Embryonic facial prominence (tissue), 1 donor: ENCODE data around the gene TSPAN7.

Experiments used
- DNase-seq: peaks from one replicate; pipeline ENCODE4 v3.0.0-alpha.2; 2016; ENCODE audit errors: extremely low spot score

Gene TSPAN7

DNA sequence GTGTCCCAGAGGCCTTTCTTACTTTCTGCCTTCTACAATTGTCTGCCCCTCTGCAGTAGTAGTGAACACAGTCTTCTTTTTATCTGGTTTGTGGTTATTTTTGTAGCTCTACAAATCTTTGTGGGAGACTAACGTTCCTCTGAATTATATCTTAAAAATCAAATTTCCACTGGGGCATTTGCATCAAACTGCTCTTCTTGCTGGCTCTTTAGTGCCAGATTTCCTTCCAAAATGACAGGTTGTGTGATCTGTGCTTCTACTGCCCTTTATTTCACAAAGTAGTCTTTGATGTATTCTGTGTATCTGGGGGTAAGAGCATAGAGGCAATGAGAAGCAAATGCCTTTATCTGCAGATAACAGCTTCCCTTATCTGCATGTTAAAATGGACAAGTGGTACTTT lies 34.5 kb downstream of the TSPAN7 start:
- DNase-seq: no peak

DNA sequence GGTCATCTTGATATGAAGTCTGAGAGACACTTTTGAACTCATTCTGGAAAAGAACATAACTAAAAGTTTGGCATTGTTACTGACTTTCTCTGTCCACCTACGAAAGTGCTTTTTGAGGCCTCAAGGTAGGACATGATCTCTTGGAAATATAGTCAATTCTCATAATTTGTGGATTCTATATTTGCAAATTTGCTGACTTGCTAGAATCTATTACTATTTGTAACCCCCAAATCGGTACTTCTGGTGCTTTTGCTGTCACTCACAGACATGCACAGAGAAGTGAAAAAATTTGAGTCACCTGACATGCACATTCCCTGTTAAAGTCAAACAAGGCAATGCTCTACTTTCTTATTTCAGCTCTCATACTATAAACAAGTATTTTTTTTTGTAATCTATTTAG lies 35.6 kb downstream of the TSPAN7 start:
- no peak for DNase-seq

DNA sequence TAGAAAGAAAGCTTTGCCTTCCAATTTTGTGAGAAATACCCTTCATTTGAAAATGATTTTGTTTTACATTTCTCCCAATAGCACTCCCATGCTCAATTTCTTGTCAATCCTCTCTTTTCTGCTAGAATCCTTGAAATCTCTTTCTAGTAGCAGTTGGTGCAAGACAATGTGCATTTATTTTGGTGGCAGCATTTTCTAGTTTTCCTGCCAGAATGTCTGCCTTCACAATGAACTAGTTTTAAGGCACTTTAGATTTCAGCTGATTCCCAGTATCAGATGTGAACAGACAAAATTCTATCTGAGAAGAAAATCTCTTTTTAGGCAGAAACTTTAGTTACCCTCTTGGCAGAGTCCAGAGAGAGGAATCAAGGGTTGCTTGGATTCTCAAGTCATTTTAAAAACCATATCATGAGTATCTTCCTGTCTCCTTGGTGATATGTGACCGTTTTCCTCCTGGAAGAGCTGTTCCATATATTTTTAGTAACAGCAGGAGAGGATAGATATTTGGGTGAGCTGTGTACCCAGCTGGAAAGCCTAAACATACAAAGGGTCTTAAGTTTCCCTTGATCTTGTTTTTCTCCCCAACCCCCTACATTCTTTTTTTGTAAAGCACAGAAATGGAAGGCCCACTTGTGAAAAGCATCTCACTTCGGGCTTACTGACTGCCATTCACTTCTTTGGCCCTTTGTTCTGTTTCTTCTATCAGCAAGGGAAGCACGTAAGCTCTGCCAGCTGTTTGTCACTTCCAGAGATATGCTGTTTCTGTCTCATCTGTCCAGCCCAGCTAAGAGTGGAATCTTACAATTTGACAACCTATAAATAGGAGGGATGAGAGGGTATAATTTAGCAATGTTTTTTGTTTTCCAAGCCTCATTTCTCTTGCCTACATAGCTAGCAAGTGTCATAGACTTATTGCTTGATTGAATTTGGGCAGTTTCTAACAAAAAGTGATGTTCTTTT lies 38.7 kb downstream of the TSPAN7 start:
- no peak for DNase-seq

DNA sequence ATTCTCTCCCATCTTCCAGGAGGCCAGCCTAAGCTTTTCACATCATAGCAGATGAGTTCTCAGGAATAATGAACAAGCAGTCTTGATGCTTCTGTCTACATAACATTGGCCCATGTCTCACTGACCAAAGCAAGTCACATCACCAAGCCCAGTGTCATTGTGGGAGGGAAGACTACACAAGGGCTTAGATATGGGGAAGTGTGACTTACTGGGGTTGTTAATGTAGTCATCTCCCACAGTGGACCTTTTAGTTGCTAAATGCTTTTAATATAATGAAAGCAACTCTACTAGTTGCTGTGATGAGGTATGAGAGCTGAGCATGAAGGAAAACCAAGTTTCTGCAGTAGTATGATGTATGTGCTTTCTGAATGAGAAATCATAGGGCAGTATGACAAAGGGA lies 40.5 kb downstream of the TSPAN7 start:
- DNase-seq: no peak

DNA sequence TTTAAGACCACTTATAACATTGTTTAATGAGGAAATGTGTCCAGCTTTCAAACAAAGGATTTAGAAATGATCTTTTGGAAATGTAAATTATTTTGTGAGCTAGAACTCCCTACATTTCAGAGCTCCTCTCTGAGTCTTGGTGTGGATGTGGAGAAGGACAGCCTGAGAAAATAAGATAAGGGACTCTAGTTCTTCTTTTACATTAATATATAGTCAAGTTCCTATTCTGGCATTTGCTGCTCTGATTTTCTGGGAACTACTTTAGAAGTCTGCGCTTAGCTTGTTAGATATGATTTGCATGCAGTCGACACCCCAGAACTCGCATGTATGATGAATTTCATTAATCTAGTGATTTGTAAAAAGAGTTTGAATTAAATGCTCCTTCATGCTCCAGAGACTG lies 45.5 kb downstream of the TSPAN7 start:
- no peak for DNase-seq

DNA sequence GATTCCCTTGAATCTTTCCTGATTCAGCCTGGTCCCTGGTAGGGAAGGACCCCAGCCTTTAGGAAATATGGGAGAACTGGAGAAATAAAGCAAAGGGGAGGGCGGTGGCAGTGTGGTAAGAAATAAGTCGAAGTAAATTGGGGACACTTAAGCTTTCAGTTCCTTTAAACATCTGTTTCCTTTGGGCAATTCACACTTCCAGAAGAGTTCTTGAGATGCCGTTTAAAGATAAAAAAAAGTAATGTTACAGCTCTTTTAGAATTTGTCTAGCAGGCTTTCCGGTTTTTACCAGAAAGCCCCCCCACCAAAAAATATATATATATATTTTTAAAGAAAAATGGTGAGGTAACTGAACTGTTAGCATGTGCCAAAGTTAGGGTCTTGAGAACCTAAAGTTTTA lies 46.6 kb downstream of the TSPAN7 start:
- DNase-seq: no peak

DNA sequence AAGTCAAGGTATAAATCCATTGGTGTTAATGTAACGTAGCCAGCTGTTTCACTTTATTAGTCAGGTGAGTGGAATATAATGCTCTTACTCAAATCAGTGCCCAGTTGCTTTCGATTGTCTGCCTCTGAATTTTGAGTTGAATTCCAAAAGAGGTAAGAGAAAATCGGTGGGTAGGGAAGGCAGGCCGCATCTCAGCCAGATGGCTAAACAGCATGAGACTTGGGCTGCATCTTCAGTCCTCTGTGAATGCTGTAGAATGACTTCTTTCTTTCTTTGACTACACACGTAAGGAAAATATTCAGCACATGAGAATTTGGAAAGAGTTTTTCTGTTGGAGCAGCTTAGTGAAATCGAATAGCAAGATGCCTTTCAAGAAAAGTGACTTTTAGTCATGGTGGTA lies 49.5 kb downstream of the TSPAN7 start:
- no peak for DNase-seq

DNA sequence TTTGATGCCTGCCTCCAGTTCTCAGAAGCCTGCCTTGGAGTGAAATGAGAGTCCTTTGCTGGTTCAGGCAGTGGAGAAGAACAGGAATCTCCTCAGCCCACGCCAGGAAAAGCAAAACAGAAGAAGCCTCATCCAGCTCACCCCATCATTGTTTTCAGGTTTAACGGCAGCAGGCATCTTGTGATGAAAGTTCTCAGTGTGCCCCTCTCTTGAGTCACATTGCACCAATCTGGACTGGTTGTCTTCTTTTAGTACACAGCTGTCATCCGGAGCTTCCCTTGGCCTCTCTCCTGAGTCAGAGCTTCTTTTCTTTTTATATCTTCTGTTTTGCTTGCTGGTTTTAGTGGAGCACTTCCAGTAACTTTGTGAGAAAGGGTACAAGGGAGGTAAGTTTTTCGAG lies 50.9 kb downstream of the TSPAN7 start:
- DNase-seq: no peak

DNA sequence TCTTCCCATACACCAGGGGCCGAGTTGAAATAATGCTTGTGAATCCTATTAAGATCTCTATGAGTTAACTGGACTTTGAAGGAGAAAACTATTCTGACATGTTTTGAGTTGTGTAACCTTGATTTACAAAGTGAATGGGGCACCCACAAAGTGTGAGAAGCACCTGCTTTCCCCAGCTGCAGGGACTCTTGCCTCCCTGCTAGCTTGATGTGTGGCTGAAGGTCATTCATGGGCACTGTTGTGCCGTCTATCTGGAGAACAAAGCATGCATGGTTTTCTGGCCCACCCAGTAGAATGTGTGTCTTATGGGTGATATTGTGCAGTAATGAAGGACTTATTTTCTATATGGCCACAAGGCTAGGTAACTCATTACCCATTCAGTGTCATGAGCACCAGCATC lies 53.1 kb downstream of the TSPAN7 start:
- DNase-seq: no peak

DNA sequence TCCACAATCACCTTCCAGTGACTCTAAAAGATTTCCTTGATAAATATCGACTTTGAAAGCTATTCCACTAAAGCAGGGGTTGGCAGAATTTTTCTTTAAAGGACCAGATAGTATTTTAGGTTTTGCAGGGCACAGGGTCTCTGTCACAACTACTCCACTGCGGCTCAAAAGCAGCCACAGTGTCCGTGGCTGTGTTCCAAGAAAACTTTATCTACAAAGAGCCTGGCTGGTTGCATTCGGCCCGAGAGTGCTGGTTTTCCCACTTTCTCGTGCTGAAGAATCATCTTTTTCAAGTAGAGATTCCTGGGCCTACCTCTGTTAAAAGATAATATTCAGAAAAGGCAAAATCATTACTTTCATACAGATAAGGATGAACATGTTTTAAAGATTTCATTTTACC lies 55.6 kb downstream of the TSPAN7 start:
- DNase-seq: no peak

DNA sequence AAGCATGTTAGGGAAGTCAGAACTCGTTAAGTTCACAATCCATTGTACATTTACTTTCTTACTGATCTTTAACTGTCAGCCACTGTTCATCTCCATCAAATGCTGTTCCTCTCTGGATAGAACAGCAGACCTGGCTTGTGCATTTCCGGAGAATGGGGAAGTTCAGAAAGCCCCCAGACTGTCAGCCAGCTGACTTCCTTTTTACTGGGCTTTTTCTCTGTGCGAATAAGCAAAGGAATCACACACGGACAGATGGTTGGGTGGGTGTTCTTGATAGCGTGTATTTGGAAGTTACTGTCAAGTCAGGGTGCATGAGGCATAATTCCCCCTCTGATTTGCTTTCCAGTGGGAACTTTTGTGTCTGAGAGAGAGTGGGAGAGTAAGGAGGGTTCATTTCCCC lies 56.8 kb downstream of the TSPAN7 start:
- no peak for DNase-seq

DNA sequence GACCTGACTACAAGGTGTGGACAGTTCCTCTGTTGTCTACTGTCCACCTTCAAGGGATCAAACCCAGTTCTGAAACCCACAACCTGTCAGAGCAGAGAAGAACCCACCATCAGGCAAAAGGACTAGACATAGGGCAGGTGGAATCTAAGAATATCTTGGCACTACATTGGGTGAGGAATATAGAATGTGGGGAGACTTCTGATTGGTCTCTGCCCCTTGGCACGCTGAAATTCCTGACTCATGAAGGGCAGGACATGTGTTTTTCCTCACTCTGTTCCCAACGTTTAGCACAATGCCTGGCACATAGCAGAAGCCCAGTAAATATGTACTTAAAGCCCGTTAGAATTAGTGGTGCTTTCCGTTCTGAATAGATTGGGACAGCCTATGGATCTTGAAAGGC lies 59.3 kb downstream of the TSPAN7 start:
- no peak for DNase-seq

DNA sequence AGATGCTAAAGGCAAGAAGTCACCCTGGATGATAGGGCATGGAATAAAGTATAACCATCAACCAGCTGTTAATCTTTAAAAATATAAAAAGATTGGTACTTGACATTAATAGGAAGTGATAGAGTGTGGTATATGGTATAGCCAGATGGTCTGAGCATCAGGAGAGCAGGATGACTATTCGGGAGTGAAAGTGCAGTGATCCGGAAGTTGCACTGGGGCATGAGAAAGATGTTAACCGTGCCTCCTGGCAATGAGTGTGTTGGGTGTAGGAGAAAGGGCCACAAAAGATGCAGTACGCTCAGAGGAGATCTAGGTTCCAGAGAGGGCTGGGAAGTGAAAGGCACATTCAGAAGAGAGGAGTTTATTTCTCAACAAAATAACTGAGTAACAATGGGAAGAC lies 65.0 kb downstream of the TSPAN7 start:
- DNase-seq: no peak

DNA sequence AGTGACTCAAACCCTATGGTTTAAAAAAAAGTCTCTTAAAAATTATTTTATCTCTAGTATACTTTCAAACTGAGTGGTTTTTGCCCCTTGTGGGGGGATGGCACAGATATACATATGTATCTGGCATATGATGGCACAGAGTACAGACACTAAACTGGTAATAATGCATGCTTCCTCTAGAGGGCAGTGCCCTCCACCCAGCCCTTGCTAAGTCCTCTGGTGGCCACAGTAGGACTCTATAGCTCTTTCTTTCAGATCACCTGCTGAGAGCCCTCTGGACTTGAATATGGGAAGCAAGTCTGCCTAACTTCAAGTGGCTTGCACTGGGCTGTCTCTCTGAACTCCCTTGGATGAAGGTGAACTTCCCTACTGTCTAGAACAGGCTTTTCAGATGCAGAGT lies 66.3 kb downstream of the TSPAN7 start:
- DNase-seq: no peak

DNA sequence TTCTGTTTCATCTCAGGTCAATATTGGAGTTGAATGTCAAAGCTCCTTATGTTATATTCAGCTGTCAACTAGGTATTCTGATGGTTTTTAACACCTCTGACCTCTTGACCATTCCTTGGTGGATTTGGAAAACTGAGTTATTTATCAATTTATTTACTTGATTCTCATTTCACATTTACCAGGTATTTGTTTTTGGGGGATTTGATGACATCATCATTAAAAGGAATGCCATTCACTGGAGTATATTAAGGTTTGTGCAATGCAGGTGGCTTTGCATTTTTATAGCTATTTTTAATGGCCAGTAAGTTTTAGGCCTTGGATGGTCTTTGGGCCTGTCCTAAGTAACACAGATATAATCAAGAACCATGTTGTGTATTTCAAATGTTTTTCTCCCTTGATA lies 67.2 kb downstream of the TSPAN7 start:
- DNase-seq: no peak

DNA sequence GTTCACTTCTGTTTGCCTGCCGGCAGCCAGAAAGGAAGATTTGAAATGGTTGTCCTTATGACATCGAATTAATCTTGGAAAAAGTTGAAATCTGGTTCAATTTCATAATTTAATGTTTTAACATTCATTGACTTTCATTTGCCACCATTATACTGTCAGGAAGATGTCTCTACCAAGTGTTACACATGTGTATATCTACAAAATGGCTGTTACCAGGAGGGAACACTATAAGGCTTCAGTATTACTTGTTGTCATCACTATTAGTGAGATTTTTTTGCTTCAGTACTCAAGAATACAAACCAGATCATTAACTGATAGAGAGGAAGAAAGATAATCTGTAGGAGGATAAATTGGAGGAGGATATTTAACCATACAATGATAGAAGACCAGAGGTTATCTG lies 71.2 kb downstream of the TSPAN7 start:
- DNase-seq: no peak

DNA sequence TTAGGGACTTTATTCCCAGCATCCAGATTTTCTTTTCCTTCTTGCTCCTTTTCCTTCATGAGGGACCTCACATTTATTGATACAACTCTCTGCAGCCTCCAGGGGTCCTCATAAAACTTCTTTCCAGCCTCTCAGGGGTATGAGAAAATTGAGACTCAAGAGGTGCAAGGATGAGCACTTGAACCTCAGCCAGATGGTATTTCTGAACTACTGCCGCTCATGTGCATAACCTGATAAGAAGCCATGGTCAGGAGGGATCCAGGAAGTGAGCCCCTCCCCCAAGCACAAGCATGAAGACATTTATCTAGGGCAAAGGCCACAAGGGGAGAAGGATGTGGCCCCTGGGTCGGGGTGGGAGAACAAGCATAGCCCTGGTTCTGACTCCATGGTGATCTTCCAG lies 73.3 kb downstream of the TSPAN7 start:
- no peak for DNase-seq

DNA sequence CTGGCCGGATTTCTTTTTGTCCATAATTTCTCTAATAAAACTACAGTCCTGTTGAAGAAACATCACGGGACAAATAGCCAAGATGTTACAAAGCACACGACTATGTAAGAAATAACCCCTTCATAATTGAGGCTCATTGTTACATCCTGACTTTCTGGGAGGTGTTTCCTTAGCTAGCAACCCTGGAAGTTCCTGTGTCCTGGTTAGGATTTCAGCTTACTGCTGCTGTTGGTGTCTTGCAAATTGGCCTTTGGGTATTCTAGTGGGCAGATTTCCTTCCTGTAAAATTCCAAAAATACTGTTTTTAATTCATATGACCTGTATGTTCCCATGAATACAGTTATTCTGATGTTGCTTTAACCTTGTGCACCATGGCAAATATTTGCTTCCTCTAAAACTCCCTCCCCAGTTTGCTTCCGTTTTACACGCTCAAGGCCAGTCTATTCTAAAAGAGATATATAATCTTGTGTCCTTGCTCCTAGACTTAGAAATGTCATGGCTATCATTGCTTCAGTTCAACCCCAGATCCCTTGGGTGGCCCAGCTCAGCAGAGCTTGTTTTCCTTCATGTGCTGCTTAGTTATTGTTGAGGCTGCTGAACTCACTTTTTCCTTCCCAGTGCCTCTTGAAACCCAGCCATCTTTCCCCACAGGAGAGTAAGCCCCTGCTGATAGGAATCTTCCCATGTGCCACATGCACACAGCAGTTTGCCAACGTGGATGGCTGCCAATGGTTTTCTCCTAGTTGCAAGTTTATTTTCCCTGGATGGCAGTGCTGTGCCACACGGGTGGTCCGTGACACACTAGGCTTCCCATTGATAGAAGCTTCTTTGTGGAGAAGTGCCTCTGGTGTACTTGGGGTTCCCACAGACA lies 75.8 kb downstream of the TSPAN7 start:
- DNase-seq: no peak

DNA sequence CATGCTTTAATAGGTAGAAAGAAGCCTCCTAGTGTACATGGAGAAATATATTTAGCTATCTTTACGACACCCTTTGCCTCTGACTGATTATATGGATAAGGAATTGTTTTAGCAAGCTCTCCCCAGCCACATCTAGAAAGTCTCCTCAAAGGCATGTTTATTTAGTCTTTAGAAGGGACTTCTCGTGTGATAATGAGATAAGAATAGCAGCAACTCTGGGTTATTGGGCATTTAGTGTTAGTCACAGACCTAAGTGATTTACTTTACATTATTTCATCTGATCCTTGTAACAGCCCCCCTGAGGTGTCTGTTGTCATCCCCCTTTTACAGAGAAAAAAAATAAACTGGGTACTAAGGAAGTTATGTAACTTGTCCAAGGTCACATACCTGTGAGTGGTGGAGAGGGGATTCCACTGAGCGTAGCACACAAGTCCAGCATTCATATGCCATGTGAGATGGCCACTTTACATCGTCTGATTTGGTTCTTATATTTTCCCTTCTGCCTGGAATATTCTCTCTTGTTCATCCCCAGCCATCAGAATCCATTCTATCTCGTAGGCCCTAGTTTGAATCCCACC lies 77.7 kb downstream of the TSPAN7 start:
- DNase-seq: no peak

DNA sequence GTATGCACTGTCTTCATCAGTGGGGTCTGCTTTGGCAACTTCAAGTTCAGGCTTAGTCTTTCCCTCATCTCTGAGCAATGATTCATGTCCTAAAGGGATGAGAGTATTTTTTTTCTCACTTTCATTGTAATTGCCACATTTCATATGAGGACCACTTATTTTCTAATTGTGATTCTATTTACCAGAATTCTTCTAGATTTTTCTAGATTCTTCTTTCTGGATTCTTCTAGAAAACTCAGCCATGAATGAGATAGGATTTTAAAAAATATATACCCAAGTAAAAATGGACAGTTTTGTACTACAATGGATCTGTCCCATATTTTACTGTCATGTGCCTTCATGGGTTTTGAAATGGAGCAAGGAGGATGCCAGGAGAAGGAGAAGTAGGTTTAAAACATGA lies 78.4 kb downstream of the TSPAN7 start:
- no peak for DNase-seq

DNA sequence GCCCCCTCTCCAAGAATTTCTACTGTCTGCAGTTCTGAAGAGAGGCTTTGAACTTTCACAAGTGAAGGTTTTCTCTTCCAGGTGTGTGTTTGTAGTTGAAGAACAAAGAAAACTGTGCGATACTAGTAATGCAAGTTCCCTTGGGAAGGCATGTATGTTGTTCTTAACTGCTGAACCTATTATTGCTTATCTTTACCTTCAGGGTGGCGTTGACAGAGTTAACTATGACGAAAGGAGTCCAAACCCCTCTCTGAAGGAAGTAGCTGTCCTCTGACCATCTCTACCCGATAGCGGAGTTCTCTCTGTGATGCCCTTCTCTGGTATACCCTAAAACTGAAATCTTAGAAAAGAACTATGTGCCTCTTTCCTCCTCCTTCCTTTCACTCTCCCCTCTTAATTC lies 79.9 kb downstream of the TSPAN7 start:
- no peak for DNase-seq

DNA sequence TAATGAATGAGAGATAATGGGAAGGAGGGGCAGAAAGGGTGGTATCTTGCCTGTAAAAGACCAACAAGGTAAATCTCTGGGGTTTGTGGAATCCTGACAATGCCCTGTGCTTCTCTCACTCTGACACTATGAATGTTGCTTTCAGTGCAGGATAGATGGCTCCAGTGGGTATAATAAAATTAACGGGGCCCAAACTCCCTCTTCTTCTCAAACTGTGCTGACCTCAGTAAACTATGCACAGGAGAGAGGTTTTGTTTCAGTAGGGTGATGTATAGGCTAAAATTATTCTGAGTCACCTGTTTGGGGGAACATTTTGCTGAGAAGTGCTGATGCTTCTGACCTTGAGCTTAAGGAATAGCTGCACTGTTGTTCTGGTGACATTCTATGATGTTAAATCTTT lies 82.6 kb downstream of the TSPAN7 start:
- no peak for DNase-seq

DNA sequence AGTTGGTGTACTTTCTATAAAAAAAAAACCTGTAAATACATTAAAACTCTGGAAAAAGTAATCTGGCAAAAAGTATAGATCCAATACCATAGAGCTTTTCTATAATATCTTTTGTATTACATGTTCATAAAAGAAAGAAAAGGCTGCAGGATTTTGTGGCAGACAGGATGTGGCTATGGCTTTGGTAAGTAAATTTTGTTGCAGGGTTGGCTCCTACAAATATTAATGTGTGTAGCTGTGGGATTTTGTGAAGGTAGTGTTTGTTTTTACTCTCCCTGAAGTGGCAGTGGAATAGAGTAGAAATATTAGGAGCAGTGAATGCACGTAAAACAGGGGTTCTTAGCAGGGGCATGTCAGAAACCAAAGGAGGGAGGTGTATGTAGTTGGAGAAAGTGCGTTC lies 84.8 kb downstream of the TSPAN7 start:
- no peak for DNase-seq
